DLD1 (cell line): ENCODE measurements around the gene THBS3.
"Not testable (repeated sequence)": the region's sequence is repeated elsewhere in the genome, so short reads cannot be mapped to it uniquely, and the experiment has no call there.

ENCODE experiments used
- in situ Hi-C: cut with HindIII; loops from 2 replicates; pipeline ENCODE4 v1.10.0; 2017; ENCODE audit warnings: low sequenced_read_pairs

The THBS3 gene

DNA sequence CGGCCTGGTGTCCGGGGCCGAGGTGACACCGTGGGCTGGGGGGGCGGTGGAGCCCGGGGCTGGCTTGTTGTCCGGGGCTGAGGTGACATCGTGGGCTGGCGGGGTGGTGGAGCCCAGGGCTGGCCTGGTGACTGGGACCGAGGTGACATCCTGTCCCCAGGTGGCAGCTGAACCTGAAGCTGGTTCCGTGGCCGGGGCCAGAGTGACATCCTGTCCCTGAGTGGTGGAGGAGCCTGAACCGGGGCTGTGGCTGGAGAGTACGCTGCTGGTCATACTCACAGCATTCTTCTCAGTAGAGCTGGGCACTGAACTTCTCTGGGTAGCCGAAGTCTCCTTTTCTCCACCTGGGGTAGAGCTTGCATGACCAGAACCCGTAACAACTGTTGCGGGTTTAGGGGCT lies 15.8 kb downstream of the THBS3 start:
- in situ Hi-C loops = no loop called here

DNA sequence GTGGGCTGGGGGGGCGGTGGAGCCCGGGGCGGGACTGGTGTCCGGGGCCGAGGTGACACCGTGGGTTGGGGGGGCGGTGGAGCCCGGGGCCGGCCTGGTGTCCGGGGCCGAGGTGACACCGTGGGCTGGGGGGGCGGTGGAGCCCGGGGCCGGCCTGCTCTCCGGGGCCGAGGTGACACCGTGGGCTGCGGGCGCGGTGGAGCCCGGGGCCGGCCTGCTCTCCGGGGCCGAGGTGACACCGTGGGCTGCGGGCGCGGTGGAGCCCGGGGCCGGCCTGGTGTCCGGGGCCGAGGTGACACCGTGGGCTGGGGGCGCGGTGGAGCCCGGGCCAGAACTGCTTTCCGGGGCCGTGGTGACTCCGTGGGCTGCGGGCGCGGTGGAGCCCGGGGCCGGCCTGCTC lies 17.8 kb downstream of the THBS3 start:
- in situ Hi-C loops = not testable (repeated sequence)

DNA sequence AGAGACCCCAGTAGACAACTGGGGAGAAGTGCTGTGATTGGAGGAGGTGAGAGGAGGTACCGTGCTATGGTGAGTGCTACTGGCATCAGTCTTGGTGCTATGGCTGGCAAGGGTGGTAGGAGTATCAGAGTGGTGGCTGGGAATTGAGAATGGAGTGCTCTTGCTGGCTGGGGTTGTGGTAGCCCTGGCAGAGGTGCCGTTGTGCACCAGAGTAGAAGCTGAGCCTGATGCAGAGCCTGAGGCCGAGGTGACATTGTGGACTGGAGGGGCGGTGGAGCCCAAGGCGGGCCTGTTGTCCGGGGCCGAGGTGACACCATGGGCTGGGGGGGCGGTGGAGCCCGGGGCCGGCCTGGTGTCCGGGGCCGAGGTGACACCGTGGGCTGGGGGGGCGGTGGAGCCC lies 19.4 kb downstream of the THBS3 start:
- in situ Hi-C loops = no loop called here

DNA sequence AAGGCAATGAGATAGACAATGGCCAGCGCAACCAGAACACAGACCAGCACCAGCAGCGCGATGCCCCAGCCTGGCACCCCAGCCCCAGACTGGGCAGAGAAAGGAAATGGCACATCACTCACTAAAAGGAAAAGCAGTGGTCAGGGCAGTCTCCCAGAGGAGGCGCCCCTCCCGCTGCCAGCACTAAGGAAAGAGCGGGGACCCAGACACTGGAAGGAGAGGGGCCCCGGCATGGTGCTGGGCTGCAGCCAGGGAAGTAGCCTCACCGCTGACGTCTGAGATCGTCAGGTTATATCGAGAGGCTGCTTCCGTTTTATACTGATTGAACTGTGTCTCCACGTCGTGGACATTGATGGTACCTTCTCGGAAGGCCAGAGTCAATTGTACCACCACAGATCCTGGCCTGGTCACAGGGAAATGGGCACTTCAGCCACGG lies 20.2 kb downstream of the THBS3 start:
- in situ Hi-C loops = no loop called here

DNA sequence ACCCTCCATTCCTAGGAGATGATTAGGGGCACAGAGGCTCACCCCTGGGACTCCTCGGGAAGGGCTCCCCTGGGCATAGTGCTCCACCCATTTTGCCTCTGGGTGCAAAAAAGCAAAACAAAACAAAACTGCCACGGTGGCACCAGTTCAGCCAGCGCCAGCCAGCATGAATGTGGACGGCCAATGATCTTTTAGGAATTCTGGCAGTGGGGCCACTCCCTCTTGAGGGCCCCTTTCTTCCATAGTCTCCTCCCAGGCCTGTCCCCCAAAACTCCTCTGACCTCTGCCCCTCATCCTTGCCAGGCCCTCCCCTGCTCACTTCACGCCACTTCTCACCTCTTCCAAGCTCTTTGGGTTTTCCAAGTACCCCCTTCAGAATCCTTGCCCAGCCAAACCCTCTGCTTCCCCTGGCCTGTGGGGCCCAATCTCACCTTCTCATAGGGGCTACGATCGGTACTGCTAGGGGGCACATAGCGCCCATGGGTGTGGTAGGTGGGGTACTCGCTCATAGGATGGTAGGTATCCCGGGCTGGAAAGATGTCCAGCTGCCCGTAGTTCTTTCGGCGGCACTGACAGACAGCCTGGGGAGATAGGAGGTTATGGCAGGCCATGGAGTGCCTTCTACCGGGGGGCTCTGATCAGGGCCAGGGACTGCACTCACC lies 20.8 kb downstream of the THBS3 start:
- in situ Hi-C loops = no loop called here

DNA sequence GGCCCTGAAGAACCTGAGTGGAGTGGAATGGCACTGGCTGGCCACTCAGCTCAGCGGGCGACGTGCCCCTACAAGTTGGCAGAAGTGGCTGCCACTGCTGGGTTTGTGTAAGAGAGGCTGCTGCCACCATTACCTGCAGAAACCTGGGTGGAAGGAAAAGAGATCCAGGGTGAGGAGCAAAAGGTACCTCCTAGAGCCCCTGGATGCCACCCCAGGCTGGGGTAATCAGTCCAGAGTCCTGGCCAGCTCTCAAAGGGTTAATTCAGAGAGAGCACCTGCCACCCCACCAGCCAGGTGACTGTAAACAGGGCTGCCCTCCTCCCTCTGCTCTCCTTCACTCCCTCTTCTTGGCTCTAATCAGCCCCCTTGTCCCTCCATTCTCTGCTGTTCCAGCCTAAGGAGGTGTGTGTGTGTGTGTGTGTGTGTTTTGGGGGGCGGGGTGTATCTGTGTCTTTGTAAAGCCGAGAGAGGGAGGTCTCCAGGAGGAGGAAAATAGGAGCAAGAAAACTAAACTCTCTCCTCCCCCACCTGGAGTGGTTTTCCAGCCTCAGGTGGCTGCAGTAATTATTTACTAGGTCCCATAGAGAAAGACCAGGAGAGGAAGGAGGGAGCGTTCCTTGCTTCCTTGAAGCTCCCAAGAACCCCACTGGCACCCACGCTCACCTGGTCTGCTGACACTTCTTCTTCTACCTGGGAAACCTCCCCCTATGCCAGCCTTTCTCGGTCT lies 21.5 kb downstream of the THBS3 start:
- in situ Hi-C loops = no loop called here

DNA sequence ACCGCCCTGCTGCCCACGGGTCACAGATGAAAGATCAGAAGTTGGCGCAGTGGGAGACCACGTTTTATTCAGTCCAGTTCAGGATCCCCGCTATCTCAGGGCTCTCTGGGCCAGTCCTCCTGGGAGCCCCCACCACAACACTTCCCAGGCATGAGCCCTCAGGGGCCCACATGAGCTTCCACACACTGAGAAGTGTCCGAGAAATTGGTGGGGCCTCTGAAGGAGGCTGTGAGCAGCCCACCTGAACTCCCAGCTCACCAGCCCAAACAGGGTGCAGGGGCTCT lies 22.0 kb downstream of the THBS3 start:
- in situ Hi-C loops = no loop called here

DNA sequence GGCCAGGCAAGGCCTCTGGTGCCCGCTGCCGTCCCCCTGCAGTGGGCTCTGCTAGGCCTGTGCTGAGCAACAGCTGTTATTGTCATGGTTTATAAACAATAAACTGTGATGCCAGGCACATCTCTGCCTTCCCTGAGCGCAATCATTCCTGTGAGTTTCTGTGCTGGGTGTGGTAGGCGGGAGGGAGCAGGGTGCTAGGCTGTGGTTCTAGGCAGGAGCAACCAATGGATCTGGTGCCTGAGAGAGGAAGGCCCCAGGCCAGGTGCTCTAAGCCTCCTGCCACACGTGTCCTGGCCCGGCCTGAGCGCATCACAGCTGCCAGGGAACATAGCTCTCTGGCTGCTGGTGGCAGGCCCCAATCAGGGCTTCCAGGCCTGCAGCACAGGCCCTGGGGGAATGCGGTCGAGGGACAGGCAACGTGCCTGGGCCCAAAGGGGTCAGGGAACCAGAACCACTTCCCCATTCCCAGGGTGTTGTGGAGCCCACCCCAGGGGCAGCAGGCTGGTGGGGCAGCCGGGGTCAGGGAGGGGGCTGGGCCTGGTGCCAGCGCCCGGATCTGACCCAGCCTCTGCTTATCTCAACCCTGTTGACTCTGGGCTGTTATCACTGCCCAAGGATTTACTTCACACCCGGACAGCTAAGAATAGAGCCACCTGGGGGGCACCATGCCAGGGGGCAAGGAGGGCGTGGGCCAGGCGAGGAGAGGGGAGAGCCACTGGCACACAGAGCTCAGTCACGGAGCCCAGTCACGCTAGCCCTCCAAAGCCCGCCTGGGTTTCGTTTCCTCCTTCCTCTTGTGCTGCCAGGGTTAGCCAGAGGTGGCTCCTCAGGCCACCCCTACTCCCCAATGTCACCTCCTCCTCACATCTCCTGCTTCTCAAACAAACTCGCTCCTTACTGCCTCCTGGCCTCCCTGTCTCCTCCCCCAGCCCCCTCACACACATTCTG lies 22.6 kb downstream of the THBS3 start:
- in situ Hi-C loops = no loop called here

DNA sequence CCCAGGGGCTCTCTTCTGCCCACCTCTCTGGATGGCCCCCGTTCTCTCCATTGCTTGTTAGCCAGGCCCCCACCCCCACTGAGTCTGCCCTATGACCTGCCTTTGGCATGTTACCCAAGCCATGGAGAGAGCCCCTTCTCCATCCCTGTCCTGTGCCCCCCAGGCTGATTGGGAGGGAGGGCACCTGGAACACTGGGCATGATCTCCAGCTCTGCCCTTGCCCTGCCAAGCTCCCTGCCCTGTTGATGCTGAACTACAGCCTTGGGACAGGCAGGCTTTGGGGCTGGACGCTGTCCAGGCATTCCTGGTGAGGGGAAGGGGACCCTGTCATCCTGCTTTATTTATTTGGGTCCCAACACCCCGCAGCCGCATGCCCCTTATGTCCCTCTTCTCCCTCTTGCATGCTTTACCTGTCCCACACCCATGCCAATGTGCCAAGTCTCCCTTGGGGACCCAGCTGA lies 23.3 kb downstream of the THBS3 start:
- in situ Hi-C loops = no loop called here

DNA sequence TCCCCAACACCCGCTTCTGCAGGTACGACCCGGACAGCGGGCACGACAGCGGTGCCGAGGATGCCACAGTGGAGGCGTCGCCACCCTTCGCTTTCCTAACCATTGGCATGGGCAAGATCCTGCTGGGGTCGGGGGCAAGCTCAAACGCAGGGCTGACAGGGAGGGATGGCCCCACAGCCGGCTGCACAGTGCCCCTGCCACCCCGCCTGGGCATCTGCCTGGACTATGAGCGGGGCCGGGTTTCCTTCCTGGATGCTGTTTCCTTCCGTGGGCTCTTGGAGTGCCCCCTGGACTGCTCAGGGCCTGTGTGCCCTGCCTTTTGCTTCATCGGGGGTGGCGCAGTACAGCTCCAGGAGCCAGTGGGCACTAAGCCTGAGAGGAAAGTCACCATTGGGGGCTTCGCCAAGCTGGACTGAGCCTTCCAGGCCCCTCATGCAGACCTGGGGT lies 23.9 kb downstream of the THBS3 start:
- in situ Hi-C loops = no loop called here

DNA sequence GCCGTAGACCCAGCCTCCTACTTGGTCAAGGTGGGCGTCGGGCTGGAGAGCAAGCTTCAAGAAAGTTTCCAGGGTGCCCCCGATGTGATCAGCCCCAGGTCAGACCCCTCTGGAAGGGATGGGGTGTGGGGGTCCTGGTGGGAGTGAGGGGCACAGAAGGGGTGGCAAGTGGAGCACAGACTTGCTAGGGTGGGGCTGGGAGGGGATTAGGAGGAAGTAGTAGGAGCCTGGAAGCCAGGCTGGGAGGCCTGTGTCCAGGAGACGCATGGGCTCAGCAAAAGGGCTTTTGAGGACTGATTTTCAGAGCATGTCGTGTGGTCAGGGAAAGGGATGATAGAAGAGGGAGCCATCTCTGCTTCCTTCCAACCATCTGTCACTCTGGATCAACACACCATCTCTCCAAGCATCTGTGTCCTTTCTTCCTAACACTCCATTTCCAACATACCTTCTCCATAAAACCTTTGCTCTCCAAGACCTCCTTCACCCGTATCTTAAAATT lies 25.6 kb downstream of the THBS3 start:
- in situ Hi-C loops = no loop called here

DNA sequence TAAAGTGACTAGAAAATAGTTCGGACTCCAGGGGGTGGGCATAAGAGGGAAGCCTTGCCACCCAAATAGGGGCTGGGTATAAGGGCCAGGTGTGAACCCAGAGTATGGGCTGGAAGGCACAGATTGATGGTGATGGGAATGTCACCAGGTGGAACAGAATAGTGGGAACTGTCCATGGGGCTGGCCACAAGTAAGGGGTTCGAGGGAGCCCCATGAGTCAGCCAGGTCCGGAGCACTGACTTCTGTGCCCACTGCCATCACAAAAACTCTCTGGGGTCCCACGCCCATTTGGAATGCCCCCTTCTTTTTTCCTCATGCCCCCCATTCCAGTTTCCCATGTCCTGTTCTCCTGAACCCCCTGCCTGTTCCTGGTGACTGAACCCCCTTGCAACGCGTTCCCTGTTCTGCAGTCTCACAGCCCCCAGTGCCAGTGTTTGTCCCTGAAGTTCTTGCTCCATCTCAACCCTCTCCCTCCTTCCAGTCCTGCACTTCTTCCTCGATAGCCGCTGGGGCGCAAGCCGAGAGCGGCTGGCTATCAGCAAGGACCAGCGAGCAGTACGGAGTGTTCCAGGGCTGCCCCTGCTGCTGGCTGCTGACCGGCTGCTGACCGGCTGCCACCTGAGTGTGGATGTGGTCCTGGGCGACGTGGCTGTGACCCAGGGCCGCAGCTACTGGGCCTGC lies 26.2 kb downstream of the THBS3 start:
- in situ Hi-C loops = no loop called here

DNA sequence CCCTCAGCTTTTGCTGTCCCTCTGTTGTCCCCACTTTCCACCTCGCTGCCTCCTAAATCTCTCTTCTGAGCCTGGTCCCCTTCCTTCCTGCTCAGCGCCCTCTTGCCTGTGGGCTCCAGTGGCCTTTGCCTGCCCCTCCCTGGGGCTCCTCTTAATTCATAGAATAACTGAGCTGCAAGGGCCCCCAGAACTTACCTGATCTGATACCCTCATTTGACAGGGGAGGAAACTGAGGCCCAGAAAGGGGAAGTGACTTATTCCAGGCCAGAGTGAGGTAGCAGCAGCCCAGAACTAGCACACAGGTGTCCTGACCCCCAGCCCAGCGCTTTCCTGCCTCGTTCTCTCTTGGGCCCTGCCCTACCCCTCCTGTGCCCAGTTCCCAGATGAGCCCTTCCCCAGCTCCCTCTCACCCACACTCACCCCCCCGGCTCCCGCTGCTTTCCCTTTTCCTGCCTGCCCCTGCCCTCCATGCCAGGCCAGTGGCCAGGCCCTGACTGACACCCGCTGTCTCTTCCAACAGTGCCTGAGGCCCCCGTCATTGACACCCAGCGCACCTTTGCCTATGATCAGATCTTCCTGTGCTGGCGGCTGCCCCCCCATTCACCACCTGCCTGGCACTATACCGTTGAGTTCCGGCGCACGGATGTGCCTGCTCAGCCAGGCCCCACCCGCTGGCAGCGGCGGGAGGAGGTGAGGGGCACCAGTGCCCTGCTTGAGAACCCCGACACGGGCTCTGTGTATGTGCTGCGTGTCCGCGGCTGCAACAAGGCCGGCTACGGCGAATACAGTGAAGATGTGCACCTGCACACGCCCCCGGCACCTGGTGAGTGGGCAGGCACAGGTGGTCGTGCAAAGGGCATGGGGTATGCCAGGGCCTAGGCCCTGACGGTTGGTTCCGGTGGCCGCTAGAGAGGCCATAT lies 28.3 kb downstream of the THBS3 start:
- in situ Hi-C loops = no loop called here

DNA sequence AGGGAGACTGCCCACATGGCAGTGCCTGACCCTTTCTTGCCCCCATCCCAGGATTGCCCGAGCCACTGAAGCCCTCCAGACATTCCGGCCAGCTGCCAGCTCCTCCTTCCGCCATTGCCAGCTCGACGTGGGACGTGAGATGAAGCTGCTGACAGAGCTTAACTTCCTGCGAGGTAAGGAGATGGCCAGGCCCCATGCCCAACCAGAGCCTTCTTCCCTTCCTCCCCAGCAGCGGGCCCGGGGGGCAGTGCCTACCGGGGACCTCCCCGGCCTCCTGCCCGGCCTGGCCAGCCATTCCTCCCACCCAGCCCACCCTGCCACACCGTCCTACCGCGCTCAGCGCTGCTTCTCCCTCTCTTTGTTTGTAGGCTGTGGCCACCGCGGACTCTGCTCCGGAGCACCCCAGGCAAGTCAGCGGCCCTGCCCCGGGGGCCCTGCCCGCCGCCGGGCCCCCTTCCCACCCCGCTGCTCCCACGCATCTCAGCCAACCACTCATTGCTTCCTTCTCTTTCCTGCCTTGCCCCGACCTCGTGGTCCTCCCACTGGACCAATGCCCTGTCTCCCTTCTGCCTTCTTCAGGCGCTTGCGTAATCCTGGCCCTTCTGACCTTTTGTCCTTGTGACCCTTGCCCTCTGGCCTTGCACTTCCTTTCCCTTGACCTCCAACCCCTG lies 29.1 kb downstream of the THBS3 start:
- in situ Hi-C loops = no loop called here

DNA sequence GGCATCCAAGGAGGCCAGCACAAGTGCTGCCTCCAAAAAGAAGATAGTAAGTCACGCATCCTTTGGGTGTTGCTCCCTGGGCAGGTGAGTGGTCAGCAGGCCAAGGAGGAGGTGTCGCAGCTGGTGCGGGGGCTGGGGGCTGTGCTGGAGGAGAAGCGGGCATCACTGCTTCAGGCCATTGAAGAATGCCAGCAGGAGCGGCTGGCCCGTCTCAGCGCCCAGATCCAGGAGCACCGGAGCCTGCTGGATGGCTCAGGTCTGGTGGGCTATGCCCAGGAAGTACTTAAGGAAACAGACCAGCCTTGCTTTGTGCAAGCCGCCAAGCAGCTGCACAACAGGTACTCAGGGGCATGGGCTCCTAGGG lies 29.8 kb downstream of the THBS3 start:
- in situ Hi-C loops = no loop called here

DNA sequence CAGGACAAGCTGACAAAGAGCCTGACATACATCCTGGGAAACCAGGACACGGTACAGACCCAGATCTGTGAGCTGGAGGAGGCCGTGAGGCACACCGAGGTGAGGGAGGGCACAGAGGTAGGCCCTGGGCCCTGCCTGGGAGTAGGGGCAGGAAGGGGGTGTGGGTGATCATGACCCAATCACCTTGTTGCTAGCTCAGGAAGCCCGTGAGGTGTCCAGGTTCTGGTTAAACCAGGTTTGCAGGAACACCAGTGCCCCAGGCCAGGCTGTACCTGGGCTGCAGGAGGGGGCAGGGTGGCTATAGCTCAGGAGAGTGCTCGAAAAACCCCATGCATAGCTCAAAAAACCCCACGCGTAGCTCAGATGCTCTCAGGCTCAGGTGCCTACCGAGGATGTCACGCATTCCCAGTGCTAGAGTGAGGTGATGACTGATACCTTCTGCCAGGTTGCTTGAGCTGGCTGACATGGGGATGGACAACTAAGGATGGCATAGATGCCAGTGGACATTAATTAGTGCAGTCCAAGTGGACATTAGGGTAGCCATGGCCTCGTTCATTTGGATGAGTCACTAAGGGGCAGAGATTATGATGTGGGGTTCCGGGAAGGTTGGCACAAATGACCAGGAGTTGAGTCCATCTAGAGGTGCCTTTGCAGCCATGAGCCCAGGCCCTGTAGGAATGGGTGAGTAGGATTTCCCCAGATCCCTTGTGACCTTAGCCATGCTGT lies 30.3 kb downstream of the THBS3 start:
- in situ Hi-C loops = no loop called here

DNA sequence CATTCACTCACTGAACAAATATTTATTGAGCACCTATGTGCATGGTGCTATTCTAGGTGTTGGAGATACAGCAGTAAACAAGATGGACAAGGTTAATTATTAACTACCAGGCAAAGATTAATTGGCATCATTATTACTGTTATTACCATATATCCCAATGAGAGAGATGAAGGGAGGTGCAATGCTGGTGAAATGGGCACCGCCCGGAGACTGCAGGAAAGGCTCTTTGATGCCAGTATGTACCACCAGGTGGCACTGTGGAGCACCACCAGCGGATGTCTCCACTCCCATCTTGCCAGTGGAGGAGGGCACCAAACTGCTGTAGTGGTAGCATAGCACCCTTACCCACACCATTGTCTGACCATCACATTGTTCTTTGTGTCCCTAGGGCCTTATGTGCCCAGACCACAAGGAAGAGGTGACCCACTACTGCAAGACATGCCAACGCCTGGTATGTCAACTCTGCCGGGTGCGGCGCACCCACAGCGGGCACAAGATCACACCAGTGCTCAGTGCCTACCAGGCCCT lies 31.1 kb downstream of the THBS3 start:
- in situ Hi-C loops = no loop called here

DNA sequence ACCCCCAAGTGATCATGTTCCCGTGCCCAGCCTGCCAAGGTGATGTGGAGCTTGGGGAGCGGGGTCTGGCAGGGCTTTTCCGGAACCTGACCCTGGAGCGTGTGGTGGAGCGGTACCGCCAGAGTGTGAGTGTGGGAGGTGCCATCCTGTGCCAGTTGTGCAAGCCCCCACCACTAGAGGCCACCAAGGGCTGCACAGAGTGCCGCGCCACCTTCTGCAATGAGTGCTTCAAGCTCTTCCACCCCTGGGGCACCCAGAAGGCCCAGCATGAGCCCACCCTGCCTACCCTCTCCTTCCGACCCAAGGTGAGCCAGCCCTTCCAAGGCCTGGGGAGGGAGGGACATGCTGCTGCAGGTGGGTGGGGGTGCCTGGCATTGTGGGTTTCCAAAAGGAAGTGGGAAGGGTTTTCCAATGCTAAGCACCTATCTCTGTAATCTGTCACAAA lies 31.7 kb downstream of the THBS3 start:
- in situ Hi-C loops = no loop called here
